HG02571 (cell line): ENCODE results near the gene URB2.

ENCODE experiments used
- ATAC-seq: cut with Tn5 transposase; IDR thresholded peaks from one replicate; pipeline ENCODE4 v1.9.1; 2021; ENCODE audit warnings: mild to moderate bottlenecking, moderate library complexity; ENCODE audit not compliant: unreplicated experiment

URB2 gene

GRCh38 chr1:229643996-229644745 is 18.1 kb downstream of the URB2 start:
- no peak for ATAC-seq

DNA sequence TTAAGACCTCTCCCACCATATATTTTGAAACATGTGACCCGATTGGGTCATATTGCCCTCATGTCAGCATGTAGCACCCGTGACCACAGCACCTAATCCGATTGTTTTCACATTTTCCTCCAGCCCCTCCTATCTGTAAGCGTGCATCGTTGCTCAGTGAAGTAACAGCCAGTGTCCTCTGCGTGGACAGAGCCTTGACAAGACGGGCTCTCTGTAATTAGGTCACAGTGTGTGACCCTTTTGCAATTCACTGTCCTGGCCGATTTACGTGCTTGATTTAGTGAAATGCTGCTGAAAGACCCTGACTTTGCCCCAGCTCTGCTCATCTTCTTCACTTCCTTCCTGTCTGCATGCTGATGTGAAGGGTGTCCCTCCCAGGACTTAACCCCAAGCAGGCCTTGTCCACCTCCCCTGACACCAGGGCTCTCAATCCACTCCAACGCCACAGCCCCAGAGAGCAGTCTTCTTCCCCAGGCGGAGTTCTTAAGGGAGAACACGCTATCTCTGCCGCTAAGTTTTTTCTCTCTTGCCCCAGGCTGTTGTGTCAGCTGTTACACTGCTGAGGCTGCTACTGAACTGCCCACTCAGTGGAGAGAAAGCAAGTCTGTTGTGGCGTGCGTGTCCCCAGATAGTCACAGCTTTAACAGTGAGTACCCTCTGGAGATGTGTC is 19.4 kb downstream of the URB2 start:
- ATAC-seq: no peak

DNA sequence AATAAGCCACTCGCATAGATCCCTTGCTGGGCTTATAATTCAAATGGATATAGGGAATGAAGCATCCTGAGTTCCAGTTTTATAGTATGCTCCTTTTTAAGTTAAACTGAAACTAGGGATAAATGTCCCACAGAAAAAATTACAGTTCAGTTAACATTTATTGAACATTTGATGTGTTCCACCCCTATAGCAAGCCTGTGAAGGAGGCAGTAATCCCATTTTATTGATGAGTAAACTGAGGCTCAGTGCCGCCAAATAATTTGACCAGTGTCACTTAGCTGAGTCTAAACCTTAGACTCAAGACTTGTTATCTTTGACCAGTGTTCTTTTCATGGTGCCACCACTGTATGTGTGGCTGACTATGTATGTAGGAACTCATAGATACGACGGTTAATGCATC is 22.4 kb downstream of the URB2 start:
- no peak for ATAC-seq

DNA sequence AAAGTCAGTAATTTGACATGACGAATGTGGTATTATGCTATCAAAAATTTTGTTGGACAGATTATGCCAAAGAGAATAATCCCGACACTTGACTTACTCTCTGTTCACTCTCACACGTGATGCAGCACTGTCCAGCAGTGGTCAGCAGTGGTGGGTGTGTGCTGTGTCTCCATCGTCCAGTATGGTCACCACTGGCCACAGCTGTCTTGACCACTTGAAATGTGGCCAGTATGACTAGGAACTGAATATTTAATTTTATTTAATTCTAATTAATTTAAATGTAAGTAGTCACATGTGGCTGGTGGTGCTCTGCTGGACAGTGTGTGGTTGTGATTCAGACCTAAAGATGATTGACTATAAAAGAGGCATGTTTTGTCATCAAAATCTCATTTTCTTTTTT is 24.0 kb downstream of the URB2 start:
- no peak for ATAC-seq

- ATAC-seq: no peak
Measured at GRCh38 chr1:229651546-229651945, 25.5 kb downstream of the URB2 start.

DNA sequence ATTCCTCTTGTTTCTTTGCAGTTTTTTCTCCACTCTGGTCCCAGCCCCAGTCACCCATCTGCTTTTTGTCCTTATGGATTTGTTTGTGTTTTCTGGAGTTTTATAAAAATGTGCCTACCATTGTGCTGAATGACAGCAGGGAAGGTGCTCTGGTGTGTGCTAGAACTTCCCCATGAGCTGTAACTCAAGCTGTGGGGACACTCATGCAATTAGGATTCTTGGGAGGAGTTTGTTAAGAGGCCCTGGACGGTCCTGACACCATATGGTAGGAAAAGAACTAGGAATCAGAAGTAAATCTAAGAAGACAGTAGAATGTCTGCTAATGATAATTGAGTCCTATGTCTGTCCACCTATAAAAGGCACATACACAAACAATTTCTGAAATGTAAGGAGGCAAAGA is 27.4 kb downstream of the URB2 start:
- ATAC-seq: no peak

GRCh38 chr1:229655781-229656180 is 29.7 kb downstream of the URB2 start:
- ATAC-seq: no peak

- no peak for ATAC-seq
Measured at GRCh38 chr1:229657993-229658755, 32.1 kb downstream of the URB2 start.

- no peak for ATAC-seq
Measured at GRCh38 chr1:229661022-229661877, 35.2 kb downstream of the URB2 start.

DNA sequence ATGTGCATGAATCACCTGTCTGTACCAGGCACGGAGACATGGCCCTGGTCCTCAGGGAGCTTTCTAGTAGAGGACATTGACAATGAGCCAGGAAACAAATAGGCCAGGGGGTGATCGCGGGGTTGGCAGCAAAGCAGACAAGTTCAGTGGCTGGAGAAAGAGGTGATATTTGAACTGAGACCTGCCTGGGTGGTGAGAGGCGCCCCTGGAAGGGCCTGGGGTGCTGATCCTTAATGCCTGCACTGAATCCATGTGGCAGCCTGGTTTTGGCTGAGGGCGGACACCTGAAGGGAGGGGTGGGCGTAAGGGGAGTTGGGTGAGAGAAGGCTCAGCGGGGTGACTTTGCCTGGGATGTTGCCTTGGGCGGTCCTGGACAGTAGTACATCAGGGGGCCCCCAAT is 35.9 kb downstream of the URB2 start:
- ATAC-seq: no peak

DNA sequence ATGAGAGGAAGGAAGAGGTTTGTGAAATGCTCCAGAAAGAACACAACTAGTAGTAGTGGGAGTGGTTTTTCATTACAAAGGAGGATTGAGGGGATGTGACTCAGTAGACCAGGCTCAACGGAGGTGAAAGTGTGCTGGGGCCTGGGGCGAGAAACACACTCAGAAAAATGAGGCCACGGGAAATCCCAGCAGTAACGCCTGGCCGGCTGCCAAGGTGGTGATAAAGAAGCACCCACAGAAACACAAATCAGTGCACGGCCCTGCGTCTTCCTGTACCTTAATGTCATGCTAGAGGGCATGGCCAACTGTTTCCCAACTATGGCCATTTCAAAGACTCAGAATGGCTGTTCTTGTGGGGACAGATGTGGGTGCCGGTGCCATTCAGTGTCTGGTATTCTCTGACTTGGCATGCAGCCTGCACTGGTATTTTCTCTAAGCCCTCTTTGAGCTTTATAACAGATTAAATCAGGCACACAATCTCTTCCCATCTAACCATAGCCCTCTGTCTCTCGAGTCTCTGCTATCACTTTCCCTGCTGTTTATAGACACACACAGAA is 38.2 kb downstream of the URB2 start:
- ATAC-seq: peak; percentile 46

GRCh38 chr1:229665912-229666558 is 40.0 kb downstream of the URB2 start:
- no peak for ATAC-seq

DNA sequence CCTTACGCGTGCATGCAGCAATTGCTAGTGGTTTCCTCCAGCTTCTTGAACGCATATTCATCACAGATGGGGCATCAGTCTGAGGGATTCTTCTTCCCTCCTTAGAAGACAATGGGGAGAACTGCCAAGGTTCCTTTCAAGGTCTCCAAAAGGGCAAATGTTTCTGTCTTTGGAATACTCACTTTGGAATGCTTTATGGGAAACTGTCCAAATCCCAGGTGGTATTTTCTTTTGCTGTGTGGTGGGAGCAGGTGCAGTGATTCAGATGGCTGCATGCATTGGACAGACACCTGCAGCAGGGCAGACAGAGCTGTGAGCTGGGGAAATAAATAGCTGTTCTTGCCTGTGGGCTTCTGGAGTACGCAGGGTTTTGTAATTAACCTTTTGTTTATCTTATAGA is 40.5 kb downstream of the URB2 start:
- ATAC-seq: no peak

DNA sequence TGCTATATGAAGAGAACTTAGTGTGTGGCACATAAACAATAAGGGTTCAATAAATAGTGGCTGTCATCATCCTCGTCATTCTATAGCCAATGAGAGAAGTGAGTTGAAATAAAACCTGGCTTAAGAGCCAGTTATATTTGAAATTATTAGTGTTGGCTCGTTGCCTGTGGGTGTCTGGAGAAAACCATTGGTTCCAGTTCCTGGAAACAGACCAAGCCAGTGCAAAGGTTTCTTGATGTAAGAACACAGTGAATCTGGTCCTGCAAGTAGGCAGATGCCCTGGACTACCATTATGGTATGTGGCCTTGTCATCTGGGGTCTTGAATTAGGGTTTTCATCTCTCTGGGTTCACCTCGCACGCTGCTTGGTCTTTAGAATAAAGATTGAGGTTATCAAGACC is 43.3 kb downstream of the URB2 start:
- no peak for ATAC-seq

DNA sequence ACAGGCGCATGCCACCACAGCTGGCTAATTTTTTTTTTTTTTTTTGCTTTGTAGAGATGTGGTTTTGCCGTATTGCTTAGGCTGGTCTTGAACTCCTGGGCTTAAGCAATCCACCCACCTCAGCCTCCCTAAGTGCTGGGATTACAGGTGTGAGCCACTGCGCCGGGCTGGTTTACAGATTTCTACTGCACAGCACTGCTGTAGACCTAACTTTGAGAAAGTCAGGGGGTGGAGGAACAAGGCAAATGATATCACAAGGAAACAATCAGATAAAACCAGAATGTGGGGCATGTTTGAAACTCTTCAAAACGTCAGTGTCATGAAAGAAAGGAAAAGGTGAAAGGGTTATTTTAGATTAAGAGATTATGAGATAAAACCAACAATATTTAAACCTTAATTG is 45.3 kb downstream of the URB2 start:
- ATAC-seq: no peak

GRCh38 chr1:229672246-229672645 is 46.2 kb downstream of the URB2 start:
- no peak for ATAC-seq

- no peak for ATAC-seq
Measured at GRCh38 chr1:229674042-229674441, 48.0 kb downstream of the URB2 start.

- ATAC-seq: no peak
Measured at GRCh38 chr1:229675396-229675795, 49.3 kb downstream of the URB2 start.

DNA sequence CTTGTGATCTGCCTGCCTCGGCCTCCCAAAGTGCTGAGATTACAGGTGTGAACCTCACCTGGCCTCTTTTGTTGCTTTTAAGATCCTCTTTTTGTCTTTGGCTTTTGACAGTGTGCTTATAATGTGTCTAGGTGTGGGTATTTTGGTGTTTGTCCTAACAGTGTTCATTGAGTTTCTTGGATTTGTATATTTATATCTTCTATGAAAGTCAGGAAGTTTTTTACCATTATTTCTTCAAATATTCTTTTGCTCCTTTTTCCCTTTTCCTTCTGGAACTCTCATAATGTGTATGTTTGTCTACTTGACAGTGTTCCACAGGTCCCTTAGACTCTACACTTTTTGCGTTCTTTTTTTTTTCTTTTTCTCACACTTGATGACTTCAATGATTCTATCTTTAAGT is 59.1 kb downstream of the URB2 start:
- ATAC-seq: no peak

- ATAC-seq: no peak
Measured at GRCh38 chr1:229689273-229689672, 63.2 kb downstream of the URB2 start.
